Measurements from ENCODE around the gene ITGAL.
"Not testable (repeated sequence)": the region's sequence is repeated elsewhere in the genome, so short reads cannot be mapped to it uniquely, and the experiment has no call there.

ITGAL gene

DNA sequence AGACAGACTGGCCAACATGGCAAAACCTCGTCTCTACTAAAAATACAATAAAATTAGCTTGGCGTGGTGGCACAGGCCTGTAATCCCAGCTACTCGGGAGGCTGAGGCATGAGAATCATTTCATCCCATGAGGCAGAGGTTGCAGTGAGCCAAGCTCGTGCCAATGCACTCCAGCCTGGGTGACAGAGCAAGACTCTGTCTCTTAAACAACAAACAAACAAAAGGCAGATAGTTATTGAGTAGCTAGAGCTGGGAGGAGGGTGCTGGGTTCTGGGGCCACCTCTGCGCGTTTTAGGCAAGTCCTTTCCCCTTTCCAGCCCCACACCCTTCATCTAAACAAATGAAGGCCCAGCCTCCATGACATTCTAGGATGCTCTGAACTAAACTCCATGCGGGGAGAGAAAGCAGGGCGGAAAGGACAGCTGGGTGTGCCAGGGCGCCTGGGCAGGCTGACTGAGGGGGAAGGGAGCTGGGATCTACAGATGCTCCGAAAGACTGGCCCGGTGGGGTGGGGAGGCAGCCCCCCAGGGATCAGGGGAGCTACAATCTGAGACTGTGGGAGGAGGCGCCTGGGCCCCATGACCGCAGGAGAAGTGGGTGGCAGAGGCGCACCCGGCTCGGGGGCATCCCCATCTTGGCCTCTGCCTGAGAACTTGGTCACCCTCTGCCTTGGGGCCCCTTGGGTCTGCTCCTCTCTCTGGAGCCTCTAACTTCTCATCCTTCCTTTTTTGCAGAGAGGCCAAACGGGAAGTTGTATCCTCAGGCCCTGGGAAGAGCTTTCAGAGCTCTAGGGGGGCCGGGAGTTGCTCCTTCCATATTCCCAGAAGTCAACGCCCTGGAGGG is 910 bp downstream of the ITGAL start:
- no peak overlapping the region for H3K4me3 ChIP-seq (ENCODE audit: low read length)
- DNase-seq (ENCODE audit: low read depth): no peak
- TF ChIP-seq CTCF (conservative IDR thresholded peaks at IDR 0.05; ENCODE audit: low read length): no peak

DNA sequence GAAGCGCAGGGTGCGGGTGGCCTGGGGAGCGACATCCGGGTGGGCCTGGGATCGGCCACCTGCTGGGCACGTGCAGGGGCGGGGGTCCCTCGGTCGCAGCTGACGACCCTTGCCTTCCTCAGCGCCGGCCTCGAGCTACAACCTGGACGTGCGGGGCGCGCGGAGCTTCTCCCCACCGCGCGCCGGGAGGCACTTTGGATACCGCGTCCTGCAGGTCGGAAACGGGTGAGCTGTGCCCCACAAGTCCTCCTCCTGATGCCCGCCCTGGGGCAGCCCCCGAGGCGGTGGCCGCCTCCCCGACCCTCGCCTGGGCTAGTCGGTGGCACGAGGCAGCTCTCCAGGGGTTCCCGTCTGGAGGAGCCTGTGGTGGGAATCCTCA is 1.5 kb downstream of the ITGAL start:
- TF ChIP-seq CTCF (conservative IDR thresholded peaks at IDR 0.05; ENCODE audit: low read length): no peak

DNA sequence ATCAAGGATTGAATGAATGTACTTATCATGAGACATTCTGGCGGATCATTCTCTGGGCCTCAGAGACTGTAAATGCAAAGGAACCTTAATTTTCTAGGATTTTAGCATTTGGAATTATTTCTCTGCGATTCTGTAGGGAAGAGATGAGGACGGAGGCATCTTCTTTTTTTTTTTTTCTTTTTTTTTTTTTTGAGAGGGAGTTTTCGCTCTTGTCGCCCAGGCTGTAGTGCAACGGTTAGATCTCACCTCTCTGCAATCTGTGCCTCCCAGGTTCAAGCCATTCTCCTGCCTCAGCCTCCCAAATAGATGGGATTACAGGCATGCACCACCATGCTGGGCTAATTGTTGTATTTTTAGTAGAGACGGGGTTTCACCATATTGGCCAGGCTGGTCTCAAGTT is 2.1 kb downstream of the ITGAL start:
- no peak for TF ChIP-seq CTCF (conservative IDR thresholded peaks at IDR 0.05; ENCODE audit: low read length)
- DNase-seq (ENCODE audit: low read depth): no peak
- H3K4me3 ChIP-seq (ENCODE audit: low read length): no peak overlapping the region

More for the DNA sequence above, 1.5 kb downstream of the ITGAL start:
- H3K4me3 ChIP-seq (ENCODE audit: low read length): no peak overlapping the region
- no peak for DNase-seq (ENCODE audit: low read depth)

- no peak overlapping the region for H3K4me3 ChIP-seq (ENCODE audit: low read length)
- DNase-seq (ENCODE audit: low read depth): no peak
- TF ChIP-seq CTCF (conservative IDR thresholded peaks at IDR 0.05; ENCODE audit: low read length): no peak
Observed at GRCh38 chr16:30476991-30477390, 4.4 kb downstream of the ITGAL start.

DNA sequence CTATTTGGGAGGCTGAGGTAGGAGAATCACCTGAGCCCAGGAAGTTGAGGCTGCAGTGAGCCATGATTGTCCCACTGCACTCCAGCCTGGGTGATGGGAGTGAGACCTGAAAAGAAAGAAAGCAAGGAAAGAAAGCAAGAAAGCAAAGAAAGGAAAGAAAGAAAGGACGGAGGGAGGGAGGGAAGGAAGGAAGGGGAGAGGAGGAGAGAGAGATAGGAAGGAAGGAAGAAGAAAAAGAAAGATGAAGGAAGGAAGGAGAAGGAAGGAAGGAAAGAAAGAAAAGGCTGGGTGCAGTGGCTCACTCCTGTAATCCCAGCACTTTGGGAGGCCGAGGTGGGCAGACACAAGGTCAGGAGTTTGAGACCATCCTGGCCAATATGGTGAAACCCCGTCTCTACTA is 5.2 kb downstream of the ITGAL start:
- not testable (repeated sequence) for H3K4me3 ChIP-seq (ENCODE audit: low read length); DNase-seq (ENCODE audit: low read depth)

GRCh38 chr16:30478766-30479478 is 6.4 kb downstream of the ITGAL start:
- no peak overlapping the region for H3K4me3 ChIP-seq (ENCODE audit: low read length)
- no peak for DNase-seq (ENCODE audit: low read depth)
- TF ChIP-seq CTCF (conservative IDR thresholded peaks at IDR 0.05; ENCODE audit: low read length): no peak

DNA sequence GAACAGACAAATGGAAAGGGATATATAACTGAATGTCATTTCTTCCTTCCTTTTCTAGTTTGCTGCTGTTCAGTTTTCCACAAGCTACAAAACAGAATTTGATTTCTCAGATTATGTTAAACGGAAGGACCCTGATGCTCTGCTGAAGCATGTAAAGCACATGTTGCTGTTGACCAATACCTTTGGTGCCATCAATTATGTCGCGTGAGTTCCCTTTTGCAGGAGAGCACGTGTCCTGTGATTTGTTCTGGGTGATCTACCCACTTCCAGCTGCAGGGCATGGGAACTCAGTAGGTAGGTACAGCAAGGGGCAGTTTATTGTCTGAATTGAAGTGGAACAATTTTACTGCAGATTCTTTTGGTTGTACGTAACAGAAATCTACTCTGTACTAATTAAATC is 8.8 kb downstream of the ITGAL start:
- DNase-seq (ENCODE audit: low read depth): peak; percentile 2
- TF ChIP-seq CTCF (conservative IDR thresholded peaks at IDR 0.05; ENCODE audit: low read length): no peak
- no peak overlapping the region for H3K4me3 ChIP-seq (ENCODE audit: low read length)
